IMR-90 (cell line): ENCODE results near the gene SLX9. TPM values are rescaled to one million over a fixed set of nuclear protein-coding genes. Genes with fewer than 3 reads are reported as not detected.

Experiments used
- ATAC-seq: fragments of 200-7000 bp; cut with Tn5 transposase; 2 replicates; pipeline ENCODE4 v1.9.1; 2020; ENCODE audit warnings: low read depth, mild to moderate bottlenecking, moderate library complexity
- BruUV-seq: library from RNA; stranded (reverse); fragments of 400-500 nt; replicated peaks from 2 replicates; lab custom pipeline; 2021; lab: Mats Ljungman, UMichigan
- CTCF ChIA-PET: fragments of 300-600 bp; formaldehyde crosslinking; extraction: SDS; loops from one replicate; lab custom pipeline; 2021; ENCODE audit warnings: antibody characterized with exemption; lab: Yijun Ruan, JAX
- POLR2A ChIA-PET: fragments of 300-600 bp; sonication (Branson Sonifier 250); formaldehyde crosslinking; loops from one replicate; lab custom pipeline; 2022; ENCODE audit warnings: antibody characterized with exemption; ENCODE audit not compliant: unreplicated experiment; lab: Charles Lee
- DNase-seq: peaks from one replicate; pipeline ENCODE4 v3.0.0; 2013
- H2AFZ ChIP-seq: replicated peaks from 2 replicates; pipeline ENCODE3; 2013; ENCODE audit warnings: low read length, mild to moderate bottlenecking; ENCODE audit not compliant: poor library complexity
- H2AK5ac ChIP-seq: 2 replicates; pipeline ENCODE4 v1.6.1; 2013; ENCODE audit warnings: low read depth, low read length, inconsistent platforms
- H2AK9ac ChIP-seq: replicated peaks from 2 replicates; pipeline ENCODE3; 2013; ENCODE audit warnings: mild to moderate bottlenecking, low read depth, low read length, moderate library complexity; ENCODE audit not compliant: poor library complexity
- H2BK120ac ChIP-seq: 2 replicates; pipeline ENCODE4 v1.6.1; 2013; ENCODE audit warnings: low read depth, low read length, inconsistent platforms
- H2BK15ac ChIP-seq: 3 replicates; pipeline ENCODE4 v1.6.1; 2013; ENCODE audit warnings: low read depth, low read length, inconsistent platforms
- H2BK20ac ChIP-seq: 2 replicates; pipeline ENCODE4 v1.6.1; 2013; ENCODE audit warnings: low read depth, mild to moderate bottlenecking, inconsistent platforms, low read length, moderate library complexity
- H2BK5ac ChIP-seq: 2 replicates; pipeline ENCODE4 v1.6.1; 2013; ENCODE audit warnings: mild to moderate bottlenecking, low read depth, low read length, inconsistent platforms; ENCODE audit not compliant: poor library complexity, severe bottlenecking
- H3K14ac ChIP-seq: replicated peaks from 2 replicates; pipeline ENCODE4 v1.6.1; 2013; ENCODE audit warnings: low read depth, low read length, inconsistent platforms
- H3K18ac ChIP-seq: 2 replicates; pipeline ENCODE4 v1.6.1; 2013; ENCODE audit warnings: low read depth, low read length, control low read depth
- H3K23ac ChIP-seq: 2 replicates; pipeline ENCODE4 v1.6.1; 2013; ENCODE audit warnings: low read depth, low read length, inconsistent platforms
- H3K27ac ChIP-seq: 2 replicates; pipeline ENCODE4 v1.5.1; 2013; ENCODE audit warnings: mild to moderate bottlenecking, control low read depth, low read length; ENCODE audit not compliant: insufficient read depth
- H3K27me3 ChIP-seq: 2 replicates; pipeline ENCODE4 v1.6.1; 2013; ENCODE audit warnings: low read length; ENCODE audit not compliant: control insufficient read depth, insufficient read depth
- H3K36me3 ChIP-seq: 2 replicates; pipeline ENCODE4 v1.6.1; 2013; ENCODE audit warnings: low read length, mixed read lengths; ENCODE audit not compliant: control insufficient read depth, insufficient read depth
- H3K4ac ChIP-seq: 2 replicates; pipeline ENCODE4 v1.6.1; 2013; ENCODE audit warnings: low read depth, low read length, inconsistent platforms
- H3K4me1 ChIP-seq: 2 replicates; pipeline ENCODE4 v1.6.1; 2013; ENCODE audit warnings: low read length, mixed read lengths; ENCODE audit not compliant: control insufficient read depth, insufficient read depth
- H3K4me2 ChIP-seq: 2 replicates; pipeline ENCODE4 v1.6.1; 2013; ENCODE audit warnings: low read depth, mild to moderate bottlenecking, control low read depth, low read length, moderate library complexity
- H3K4me3 ChIP-seq: 2 replicates; pipeline ENCODE4 v1.5.1; 2013; ENCODE audit warnings: low read depth, mild to moderate bottlenecking, control low read depth, low read length, moderate library complexity; ENCODE audit not compliant: insufficient read depth
- H3K56ac ChIP-seq: 2 replicates; pipeline ENCODE4 v1.6.1; 2013; ENCODE audit warnings: low read length, inconsistent platforms; ENCODE audit not compliant: insufficient read depth; ENCODE audit errors: extremely low read depth
- H3K79me1 ChIP-seq, 2 experiments: 2 replicates each; pipeline ENCODE4 v1.6.1; 2013; ENCODE audit warnings: low read length in 2 of 2, inconsistent platforms in 1 of 2, low read depth in 1 of 2
- H3K9ac ChIP-seq: 2 replicates; pipeline ENCODE4 v1.6.1; 2013; ENCODE audit warnings: low read depth, low read length, control low read depth
- H3K9me1 ChIP-seq: 2 replicates; pipeline ENCODE4 v1.6.1; 2013; ENCODE audit warnings: low read length, inconsistent platforms; ENCODE audit not compliant: insufficient read depth
- H3K9me3 ChIP-seq: 2 replicates; pipeline ENCODE4 v1.6.1; 2013; ENCODE audit warnings: low read length; ENCODE audit not compliant: control insufficient read depth, insufficient read depth
- H4K20me1 ChIP-seq: 2 replicates; pipeline ENCODE4 v1.6.1; 2013; ENCODE audit warnings: low read length, inconsistent platforms; ENCODE audit not compliant: insufficient read depth
- H4K5ac ChIP-seq: 2 replicates; pipeline ENCODE4 v1.6.1; 2013; ENCODE audit warnings: mild to moderate bottlenecking, low read depth, low read length, control low read depth
- H4K8ac ChIP-seq, 2 experiments: 2 replicates each; pipeline ENCODE4 v1.6.1; 2013; ENCODE audit warnings: low read depth in 2 of 2, low read length in 2 of 2, control low read depth in 1 of 2, inconsistent platforms in 1 of 2
- H4K91ac ChIP-seq: 2 replicates; pipeline ENCODE4 v1.6.1; 2013; ENCODE audit warnings: low read depth, low read length, inconsistent platforms; ENCODE audit not compliant: insufficient read depth
- CHD1 ChIP-seq: IDR thresholded peaks from 2 replicates; pipeline ENCODE4 v1.6.1; 2012; ENCODE audit warnings: low read depth, low read length, improper control_type of control experiment
- WGBS, 2 experiments: methylation state at CpG; one replicate each; pipeline versions ENCODE4 v1.1.5 to v1.1.7; 2013; ENCODE audit warnings: missing lambda C conversion rate in 2 of 2; ENCODE audit not compliant: insufficient read length in 1 of 2; ENCODE audit errors: extremely low coverage in 2 of 2; 5-methylcytosine and 5-hydroxymethylcytosine counted together
- dilution Hi-C: fragments of 300-500 bp; cut with HindIII; formaldehyde crosslinking; loops from one replicate; pipeline ENCODE4 v1.14.3; 2018; ENCODE audit warnings: low sequenced_read_pairs; ENCODE audit not compliant: unreplicated experiment
- in situ Hi-C: fragments of 300-500 bp; cut with MboI; formaldehyde crosslinking; loops from 3 replicates; pipeline ENCODE4 v1.14.3; 2019; ENCODE audit warnings: low sequenced_read_pairs, inconsistent platforms, mixed read lengths
- intact Hi-C: fragments of 100-400 bp; cut with micrococcal nuclease; formaldehyde crosslinking; loops from 2 replicates; pipeline ENCODE4 v1.10.0; 2022
- polyA plus RNA-seq, 3 experiments: library from polyadenylated mRNA; depleted of rRNA; stranded (reverse); fragments of >200 nt; gene quantifications; 2 replicates each; pipeline ENCODE4 v1.2.3, GENCODE V29; 2012; ENCODE audit warnings: low replicate concordance in 1 of 3
- total RNA-seq: library from RNA; depleted of rRNA; stranded (reverse); fragments of >200 nt; gene quantifications from 2 replicates; pipeline ENCODE4 v1.2.3, GENCODE V29; 2012

The SLX9 gene
- total and polyA plus RNA-seq, 2 of the 4 experiments (the other 2 are of a cell fraction), result 10.4 to 21.7 TPM

DNA sequence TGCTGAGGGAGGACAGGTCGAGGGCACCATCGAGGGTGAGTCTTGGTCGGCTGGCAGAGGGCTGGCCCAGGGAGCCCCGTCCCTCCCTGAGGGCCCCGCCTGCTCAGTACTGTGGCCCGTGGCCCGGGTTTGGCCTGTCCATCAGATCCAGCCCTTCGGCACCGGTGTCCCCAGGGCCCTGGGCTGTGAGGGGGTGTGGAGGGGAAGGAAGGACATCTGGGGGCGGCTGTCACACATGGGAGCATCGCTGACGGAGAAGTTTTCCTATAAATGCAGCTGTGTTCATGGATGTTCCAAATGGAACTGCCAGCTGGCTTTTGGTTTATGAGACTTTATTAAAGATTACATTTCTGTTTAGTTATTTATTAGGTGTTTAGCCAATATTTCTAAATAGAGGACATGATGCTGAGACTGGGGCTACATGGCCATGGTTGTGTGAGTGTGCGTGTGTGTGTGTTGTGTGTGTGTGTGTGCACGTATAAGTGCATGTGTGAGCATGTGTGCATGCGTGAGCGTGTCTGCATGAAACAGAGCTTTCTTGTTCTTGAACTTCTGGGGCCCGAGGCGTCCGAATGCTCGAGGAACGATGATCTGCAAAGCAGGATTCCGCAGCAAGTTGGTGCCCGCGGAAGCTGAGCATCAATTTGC is 54.3 kb downstream of the SLX9 start:
- Histone ChIP-seq H3K18ac (no peak overlapping the region), H3K9me1 (no peaks in the 10 kb centered on the region), H2AK5ac (peak overlapping the region; percentile 90), H3K27ac (no peak overlapping the region), H2BK5ac (no peak overlapping the region), H3K36me3 (no peaks in the 10 kb centered on the region), H2AFZ (no peak overlapping the region), H4K91ac (no peak overlapping the region; the same call in 1 of the 2 replicates), H4K20me1 (peaks cover 3% of the 10 kb centered on the region; the same call in 1 of the 2 replicates), H2BK120ac (no peak overlapping the region), H2BK15ac (no peak overlapping the region; the same call in 2 of the 3 replicates), H4K8ac (no peak overlapping the region), H3K9me3 (no peaks in the 10 kb centered on the region), H3K4me3 (no peak overlapping the region), H3K56ac (no peak overlapping the region), H3K4me2 (no peak overlapping the region), H3K4me1 (peaks cover 24% of the 10 kb centered on the region), H3K9ac (no peak overlapping the region), H3K27me3 (peaks cover 37% of the 10 kb centered on the region), H3K4ac (no peak overlapping the region), H3K14ac (no peak overlapping the region), H2AK9ac (no peak overlapping the region), H3K79me1 (no peaks in the 10 kb centered on the region), H3K23ac (no peak overlapping the region), H2BK20ac (no peak overlapping the region), H4K5ac (no peak overlapping the region)
- no peak for TF ChIP-seq CHD1
- ATAC-seq, result no peak
- no peak for DNase-seq
- POLR2A ChIA-PET, result no interaction called here
- in situ Hi-C loops, result no loop called here
- intact Hi-C loops, result no loop called here
- dilution Hi-C loops, result no loop called here
- WGBS, 2 experiments, result 55% methylated on average over 6 of the region's 24 CpGs; no CpG with 5 or more reads in 1 of the 2 experiments
- BruUV-seq, result no TSS peak
- CTCF ChIA-PET, result no interaction called here
